Measurements from ENCODE around the gene ZIC1. TPM values are rescaled to one million over a fixed set of nuclear protein-coding genes. Genes with fewer than 3 reads are reported as not detected.

Gene ZIC1
- total and polyA plus RNA-seq, 4 donors, result under 0.01 to 0.10 TPM; not detected in 2

DNA sequence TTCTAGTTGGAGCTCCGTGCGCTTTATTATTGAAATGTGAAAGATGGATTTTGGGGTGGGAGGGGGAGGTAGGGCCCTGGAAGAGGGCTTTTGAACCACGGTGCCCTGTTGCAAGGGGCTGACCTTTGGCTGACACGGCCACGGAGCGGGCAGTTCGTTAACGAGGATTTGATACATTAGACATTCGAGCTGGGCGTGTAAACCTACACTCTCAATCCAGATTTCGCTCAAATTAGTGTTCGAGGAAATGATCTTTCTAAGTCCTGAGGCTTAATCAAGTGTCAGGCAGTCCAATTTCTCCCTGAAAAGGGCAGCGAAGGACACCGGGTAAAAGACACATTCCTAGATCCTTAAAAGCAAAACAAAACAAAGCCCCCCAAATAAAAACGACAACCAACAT is 13.0 kb downstream of the ZIC1 start:
- Histone ChIP-seq H3K9me3 (ENCODE audit: control insufficient read depth in 4 of 4, insufficient read depth in 3 of 4, low read length in 3 of 4) (peaks cover 0 to 30% (median 0%) of the 10 kb centered on the region in 4 donors), H3K27me3 (ENCODE audit: control insufficient read depth in 3 of 3, insufficient read depth in 3 of 3, low read length in 2 of 3) (peaks cover 28 to 96% (median 93%) of the 10 kb centered on the region in 3 donors), H3K27ac (ENCODE audit: low read depth in 1 of 2, low read length in 1 of 2) (no peak overlapping the region), H3K36me3 (ENCODE audit: control insufficient read depth in 4 of 4, insufficient read depth in 4 of 4, low read length in 4 of 4) (no peaks in the 10 kb centered on the region), H3K9ac (ENCODE audit: insufficient read depth in 1 of 2, low read length in 2 of 2) (no peak overlapping the region), H3K4me1 (ENCODE audit: control insufficient read depth in 5 of 5, insufficient read depth in 5 of 5, low read length in 5 of 5) (peaks cover 0 to 23% (median 4%) of the 10 kb centered on the region in 5 donors), H3K4me3 (no peak overlapping the region)
- WGBS, 2 donors, result 9 to 14% methylated on average over 15 of the region's 15 CpGs
- no peak for TF ChIP-seq CTCF (IDR thresholded peaks at IDR 0.05; ENCODE audit: control extremely low read depth, extremely low read depth)
- DNase-seq (no peak), ATAC-seq (ENCODE audit: insufficient read depth, low FRiP score) (no peak)

DNA sequence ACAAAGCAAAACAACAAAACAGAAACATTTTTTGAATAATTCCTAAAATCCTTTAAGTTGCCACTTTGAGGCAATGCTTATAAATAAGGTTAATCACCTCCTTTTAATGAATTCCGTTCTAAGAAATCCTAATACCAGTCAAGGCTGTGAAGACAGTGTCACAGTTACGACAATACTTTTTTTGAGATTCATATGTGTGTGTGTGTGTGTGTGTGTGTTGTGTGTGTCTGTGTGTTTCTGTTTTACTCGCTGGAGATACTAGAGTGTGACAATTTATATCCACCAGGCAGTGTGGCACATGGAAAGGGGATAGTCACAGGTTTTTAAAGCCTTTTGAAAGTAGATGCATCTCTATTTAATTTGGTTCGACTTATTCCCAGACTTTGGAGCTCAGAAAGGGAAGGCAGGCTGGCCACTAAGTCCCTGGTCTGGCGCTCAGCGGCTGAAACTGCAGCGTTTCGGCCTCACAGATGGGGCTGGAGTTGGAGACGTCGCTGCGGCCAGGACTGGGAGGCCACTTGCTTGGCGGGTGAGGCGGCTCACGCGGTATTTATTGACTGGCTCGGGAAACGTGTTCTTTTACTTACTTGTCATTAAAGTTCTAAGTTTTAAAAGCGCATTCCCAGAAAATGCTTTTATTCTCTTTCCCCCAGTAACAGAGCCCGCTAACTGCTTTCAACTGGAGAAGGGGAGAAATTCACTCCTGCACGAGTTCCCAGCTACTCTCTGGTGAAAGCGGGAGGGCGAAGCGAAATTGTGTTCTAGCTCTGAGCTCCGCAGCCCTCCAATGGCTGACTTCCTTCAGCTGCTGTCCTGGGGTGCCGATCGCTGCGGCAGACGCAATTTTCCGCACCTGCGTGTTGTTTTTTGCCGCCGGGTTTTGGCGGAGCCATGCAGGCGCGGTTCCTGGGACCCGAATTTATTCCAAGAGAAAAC is 13.7 kb downstream of the ZIC1 start:
- Histone ChIP-seq H3K27me3 (ENCODE audit: control insufficient read depth in 3 of 3, insufficient read depth in 3 of 3, low read length in 2 of 3) (peaks cover 28 to 96% (median 90%) of the 10 kb centered on the region in 3 donors), H3K9me3 (ENCODE audit: control insufficient read depth in 4 of 4, insufficient read depth in 3 of 4, low read length in 3 of 4) (peaks cover 0 to 30% (median 0%) of the 10 kb centered on the region in 4 donors), H3K9ac (ENCODE audit: insufficient read depth in 1 of 2, low read length in 2 of 2) (no peak overlapping the region), H3K4me3 (no peak overlapping the region), H3K27ac (ENCODE audit: low read depth in 1 of 2, low read length in 1 of 2) (no peak overlapping the region), H3K36me3 (ENCODE audit: control insufficient read depth in 4 of 4, insufficient read depth in 4 of 4, low read length in 4 of 4) (no peaks in the 10 kb centered on the region), H3K4me1 (ENCODE audit: control insufficient read depth in 5 of 5, insufficient read depth in 5 of 5, low read length in 5 of 5) (peaks cover 0 to 23% (median 4%) of the 10 kb centered on the region in 5 donors)
- no peak for TF ChIP-seq CTCF (IDR thresholded peaks at IDR 0.05; ENCODE audit: control extremely low read depth, extremely low read depth)
- ATAC-seq (ENCODE audit: insufficient read depth, low FRiP score) (no peak), DNase-seq (peak in 2 of 3 donors; percentile 67 to 70)
- WGBS, 2 donors, result 7 to 12% methylated on average over 36 of the region's 36 CpGs

- peaks cover 28 to 96% (median 90%) of the 10 kb centered on the region in 3 donors for H3K27me3 ChIP-seq (ENCODE audit: control insufficient read depth in 3 of 3, insufficient read depth in 3 of 3, low read length in 2 of 3)
These were observed 14.3 kb downstream of the ZIC1 start for GRCh38 chr3:147423537-147423797.

More at GRCh38 chr3:147423537-147423797, 14.3 kb downstream of the ZIC1 start:
- no peak overlapping the region for H3K9ac ChIP-seq (ENCODE audit: insufficient read depth in 1 of 2, low read length in 2 of 2)
- ATAC-seq (ENCODE audit: insufficient read depth, low FRiP score), result no peak
- H3K27ac ChIP-seq (ENCODE audit: low read depth in 1 of 2, low read length in 1 of 2), result no peak overlapping the region
- no peak overlapping the region for H3K4me3 ChIP-seq
- DNase-seq, result no peak
- peaks cover 0 to 23% (median 4%) of the 10 kb centered on the region in 5 donors for H3K4me1 ChIP-seq (ENCODE audit: control insufficient read depth in 5 of 5, insufficient read depth in 5 of 5, low read length in 5 of 5)
- no peaks in the 10 kb centered on the region for H3K36me3 ChIP-seq (ENCODE audit: control insufficient read depth in 4 of 4, insufficient read depth in 4 of 4, low read length in 4 of 4)
- peaks cover 0 to 30% (median 0%) of the 10 kb centered on the region in 4 donors for H3K9me3 ChIP-seq (ENCODE audit: control insufficient read depth in 4 of 4, insufficient read depth in 3 of 4, low read length in 3 of 4)
- WGBS, 2 donors, result 5% methylated on average over 3 of the region's 3 CpGs
- no peak for TF ChIP-seq CTCF (IDR thresholded peaks at IDR 0.05; ENCODE audit: control extremely low read depth, extremely low read depth)

Measured in lung (tissue), 12 donors.